Stimulated activated CD8-positive, alpha-beta memory T cell treated with anti-CD3 and anti-CD28 coated beads, Interleukin-15, amount 100 ng/mL, for 24 hours (primary cell): ENCODE data around the gene TTLL8.

Experiments
- DNase-seq: peaks from one replicate; pipeline ENCODE4 v3.0.0-alpha.2; 2020; ENCODE audit warnings: low read depth

Gene TTLL8

DNA sequence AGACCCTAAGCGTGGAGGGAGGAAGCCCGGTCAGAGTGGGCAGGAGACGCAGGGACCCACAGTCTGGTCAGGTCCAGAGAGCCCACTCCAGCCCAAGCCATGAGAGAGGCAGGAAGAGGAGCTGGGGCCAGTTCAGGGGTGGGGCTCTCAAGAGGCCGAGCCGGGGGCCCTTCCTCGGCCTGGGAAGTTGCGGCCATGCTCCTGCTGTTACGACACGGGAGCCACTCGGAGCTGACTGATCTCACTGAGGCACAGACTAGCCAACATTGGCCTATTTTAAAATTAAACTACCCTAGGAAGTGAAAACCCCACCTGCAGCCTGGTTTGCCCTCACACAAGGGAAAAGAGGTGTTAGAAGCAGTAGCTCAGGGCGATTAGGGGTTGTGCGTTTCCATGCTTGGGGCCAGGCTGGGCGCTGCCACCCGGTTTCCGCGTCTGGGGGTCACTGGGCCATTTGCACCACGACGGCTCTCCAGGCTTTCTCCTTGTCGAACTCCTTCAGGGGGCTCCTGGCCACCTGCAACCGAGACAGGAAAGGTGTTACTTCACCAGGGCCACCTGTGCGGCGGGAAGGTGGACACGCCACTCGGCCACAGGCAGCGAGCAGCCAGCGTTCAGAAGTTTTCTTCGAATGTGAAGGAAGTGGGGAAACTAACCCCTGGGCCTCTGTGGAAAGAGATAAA lies 3.2 kb upstream of the TTLL8 start:
- no peak for DNase-seq

DNA sequence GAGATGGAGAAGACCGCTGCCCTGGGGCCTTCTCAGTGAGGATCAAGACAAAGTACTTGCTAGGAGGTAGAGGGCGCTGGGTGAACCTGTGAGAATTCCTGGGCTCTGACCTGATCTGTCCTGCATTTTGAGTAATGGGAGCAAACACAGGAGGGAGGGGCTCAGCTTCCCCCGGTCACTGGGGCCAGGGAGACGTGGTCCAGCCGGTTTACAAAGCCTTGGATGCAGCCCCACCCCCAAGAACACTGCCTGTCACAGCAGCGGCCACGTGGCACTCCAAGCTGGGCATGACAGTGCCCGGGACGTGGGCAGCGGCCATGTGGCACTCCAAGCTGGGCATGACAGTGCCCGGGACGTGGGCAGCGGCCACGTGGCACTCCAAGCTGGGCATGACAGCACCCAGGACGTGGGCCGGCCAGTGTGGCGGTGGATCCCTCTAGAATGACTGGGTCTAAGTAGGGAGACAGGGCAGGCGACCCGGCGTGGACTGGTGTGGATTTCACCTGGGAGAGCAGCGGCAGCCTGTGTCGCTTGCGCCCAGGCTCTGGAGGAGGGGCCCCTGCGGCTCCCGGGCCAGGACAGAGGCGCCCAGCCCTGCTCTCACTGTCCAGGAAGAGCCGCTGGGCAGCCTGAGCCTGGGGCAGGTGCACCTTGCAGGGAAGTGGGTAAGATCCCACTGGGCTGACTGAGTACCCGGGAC lies 2.5 kb upstream of the TTLL8 start:
- no peak for DNase-seq

DNA sequence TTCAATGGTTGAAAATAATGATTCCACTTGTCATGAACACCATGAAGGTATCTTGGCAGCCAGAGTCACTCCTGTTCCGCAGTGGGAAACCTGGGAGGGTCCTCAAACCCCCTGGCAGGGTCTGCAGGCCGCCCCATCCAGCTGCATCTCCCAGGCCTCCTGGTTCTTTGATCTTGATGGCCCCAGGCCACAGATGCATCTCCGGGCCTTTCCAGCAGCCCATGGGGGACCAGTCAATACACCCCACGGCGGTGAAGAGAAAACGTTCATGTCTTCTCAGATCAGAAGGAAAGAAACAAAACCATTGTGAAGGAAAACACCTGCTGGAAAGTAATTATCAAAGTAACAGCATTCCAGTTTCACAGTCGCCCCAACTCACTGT lies 1.8 kb upstream of the TTLL8 start:
- DNase-seq = no peak

DNA sequence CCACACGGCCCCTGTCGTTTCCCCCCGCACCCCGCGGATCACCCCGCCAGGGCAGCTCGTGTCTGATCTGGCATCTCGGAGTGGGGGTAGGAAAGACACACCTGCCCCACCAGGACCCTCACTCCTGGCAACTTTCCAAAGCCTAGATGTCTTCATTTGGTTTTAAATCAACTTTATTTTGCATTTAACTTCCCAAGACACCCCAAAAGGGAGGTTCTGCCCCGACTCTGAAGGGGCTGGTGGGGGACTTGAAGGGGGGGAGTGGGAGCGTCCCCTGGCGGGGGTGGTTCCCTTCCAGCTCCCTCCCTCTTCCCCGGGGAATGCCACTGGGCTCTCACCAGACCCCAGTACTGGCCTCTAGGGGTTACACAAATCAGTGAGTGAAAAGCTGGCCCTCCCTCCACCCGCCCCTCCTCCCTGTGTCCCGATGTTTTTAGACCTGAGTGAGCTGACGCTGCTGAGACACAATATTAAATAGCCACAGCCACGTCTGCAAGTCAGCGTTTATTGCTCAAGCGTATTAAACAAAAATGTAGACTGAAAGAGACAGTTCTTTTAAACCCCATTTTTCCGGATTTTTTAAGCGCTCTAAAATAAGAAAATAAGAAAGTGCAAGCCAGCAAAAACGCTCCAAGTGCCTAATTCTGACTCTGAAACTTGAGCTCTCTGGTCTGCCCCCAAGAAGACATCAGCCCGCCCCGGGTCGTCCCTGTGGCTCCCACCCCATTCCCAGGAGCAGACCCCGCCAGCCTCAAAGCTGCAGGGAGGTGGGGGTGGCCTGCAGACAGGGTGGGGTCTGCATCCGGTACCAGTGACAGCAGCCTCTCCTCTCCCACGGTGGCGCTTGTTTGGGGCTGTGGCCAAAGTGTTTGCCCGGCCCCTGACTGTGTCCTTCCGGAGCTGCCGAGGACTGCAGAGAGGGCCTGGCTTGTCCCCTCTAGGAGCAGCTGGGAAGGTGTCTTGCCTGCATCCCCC lies 1.1 kb upstream of the TTLL8 start:
- no peak for DNase-seq

DNA sequence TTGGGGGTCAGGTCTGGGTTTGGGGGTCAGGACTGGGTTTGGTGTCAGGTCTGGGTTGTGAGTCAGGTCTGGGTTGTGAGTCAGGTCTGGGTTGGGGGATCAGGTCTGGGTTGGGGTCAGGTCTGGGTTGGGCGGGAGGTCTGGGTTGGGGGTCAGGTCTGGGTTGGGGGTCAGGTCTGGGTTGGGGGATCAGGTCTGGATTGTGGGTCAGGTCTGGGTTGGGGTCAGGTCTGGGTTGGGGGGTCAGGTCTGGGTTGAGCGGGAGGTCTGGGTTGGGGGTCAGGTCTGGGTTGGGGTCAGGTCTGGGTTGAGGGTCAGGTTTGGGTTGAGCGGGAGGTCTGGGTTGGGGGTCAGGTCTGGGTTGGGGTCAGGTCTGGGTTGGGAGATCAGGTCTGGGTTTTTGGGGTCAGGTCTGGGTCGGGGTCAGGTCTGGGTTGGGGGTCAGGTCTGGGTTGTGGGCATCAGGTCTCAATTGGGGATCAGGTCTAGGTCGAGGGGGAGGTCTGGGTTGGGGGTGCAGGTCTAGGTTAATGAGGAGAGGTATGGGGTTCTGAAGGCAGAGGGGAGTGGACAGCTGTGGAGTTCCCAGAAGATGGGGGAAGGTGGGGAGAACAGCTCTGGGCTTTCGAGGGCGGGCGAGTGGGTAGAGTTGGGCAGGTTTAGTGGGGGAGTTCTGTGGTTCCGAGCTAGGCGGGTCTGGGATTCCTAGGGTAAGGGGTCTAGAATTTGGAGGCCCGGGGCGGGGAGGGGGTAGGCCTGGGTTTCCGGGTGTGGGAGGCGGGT lies 629 bp downstream of the TTLL8 start:
- DNase-seq = no peak

DNA sequence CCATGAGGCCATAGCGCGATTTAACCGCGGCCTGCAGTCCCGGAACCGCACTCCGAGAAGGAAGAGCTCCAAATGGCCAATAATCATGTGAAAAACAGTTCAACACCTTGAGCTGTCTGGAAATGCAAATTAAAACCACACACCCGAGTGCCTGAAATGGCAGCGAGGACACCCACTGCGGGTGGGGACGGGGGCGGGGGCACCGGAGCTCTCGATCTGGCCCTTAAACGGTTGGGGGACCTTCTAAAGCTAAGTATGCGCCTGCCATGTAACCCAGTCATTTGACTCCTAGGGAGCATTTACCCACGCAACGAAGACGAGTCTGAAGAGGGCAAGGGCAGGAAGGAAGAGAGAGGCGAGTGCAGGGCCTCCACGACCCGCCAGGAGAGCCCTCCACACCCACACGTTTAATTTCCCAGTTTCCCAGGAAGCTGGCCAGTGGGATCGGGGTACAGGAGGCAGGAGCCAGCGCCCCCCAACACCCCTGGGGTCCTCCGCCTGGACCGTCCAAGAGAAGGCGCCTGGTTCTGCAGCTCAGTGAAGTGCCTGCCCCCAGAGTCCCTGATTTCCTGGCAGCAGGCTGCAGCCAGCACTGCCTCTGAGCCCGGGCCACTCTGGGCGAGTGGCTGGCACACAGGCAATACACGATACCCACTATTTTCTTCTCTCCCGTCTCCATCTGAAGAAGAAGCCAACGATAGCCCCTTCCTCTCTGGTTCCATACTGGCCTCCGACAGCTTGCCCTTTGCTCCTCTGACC lies 1.7 kb downstream of the TTLL8 start:
- no peak for DNase-seq

DNA sequence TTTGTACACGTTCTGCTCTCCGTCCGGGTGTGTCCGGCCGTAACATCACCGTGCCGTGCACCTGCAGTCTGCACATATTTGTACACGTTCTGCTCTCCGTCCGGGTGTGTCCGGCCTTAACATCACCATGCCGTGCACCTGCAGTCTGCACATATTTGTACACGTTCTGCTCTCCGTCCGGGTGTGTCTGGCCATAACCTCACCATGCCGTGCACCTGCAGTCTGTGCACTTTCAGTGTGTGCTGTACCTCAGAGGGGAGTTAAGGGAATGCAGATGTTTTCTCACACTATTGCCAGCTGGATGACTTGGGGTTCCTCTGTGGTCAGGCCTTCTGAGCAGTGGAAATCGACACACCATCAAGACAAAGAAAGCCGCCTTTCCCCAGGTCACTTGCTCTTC lies 4.2 kb downstream of the TTLL8 start:
- no peak for DNase-seq

GRCh38 chr22:50051930-50052329 lies 6.2 kb downstream of the TTLL8 start:
- no peak for DNase-seq

GRCh38 chr22:50049299-50050195 lies 8.6 kb downstream of the TTLL8 start:
- no peak for DNase-seq

- no peak for DNase-seq
Measured at GRCh38 chr22:50048836-50049235, 9.3 kb downstream of the TTLL8 start.

DNA sequence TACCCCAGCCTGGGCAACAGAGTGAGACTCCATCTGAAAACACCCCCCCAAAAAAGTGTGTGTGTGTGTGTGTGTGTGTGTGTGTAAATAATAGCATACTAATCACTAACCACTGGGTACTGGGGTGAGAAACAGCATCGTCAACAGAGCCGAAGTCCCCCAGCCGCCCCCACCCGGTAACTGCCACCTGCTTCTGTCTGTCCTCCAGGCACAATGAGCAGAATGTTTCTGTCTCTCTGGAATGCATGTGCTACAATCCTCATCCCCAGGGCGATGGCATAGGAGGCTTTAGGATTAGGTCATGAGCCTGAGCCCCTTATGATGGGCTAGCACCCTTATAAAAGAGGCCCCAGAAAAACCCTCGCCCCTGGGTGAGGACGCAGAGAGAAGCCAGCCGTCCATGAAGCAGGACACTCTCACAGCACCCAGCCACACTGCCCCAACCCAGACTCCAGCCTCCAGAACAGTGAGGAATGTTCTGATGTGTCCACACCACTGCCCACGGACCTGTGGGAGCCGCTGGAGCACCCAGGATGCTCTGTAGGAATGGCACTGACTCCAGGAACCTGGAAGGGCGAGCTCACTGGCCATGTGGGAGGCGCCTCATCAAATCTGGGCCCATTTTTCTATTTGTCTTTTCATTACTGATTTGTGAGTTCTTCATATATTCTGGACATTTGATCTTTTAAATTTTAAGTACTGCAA lies 9.9 kb downstream of the TTLL8 start:
- DNase-seq = no peak

DNA sequence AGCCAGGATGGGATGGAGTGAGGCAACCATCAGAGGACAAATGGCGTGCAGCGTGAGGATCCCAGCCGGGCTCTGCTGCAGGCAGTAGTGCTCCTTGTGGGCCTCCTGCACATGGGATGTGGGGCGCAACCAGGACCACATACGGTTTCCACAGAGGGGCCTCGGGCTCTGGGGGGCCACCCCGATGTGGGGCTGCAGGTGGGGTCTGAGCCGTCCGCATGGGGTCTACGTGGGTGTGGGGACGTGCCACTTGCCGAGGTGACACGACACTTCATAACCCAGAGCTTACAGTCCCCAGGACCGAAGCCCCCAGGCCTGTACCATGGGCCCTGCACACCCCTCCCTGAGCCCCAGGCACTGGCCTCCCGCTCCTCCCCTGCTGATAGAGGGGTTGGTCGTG lies 10.8 kb downstream of the TTLL8 start:
- DNase-seq = no peak

DNA sequence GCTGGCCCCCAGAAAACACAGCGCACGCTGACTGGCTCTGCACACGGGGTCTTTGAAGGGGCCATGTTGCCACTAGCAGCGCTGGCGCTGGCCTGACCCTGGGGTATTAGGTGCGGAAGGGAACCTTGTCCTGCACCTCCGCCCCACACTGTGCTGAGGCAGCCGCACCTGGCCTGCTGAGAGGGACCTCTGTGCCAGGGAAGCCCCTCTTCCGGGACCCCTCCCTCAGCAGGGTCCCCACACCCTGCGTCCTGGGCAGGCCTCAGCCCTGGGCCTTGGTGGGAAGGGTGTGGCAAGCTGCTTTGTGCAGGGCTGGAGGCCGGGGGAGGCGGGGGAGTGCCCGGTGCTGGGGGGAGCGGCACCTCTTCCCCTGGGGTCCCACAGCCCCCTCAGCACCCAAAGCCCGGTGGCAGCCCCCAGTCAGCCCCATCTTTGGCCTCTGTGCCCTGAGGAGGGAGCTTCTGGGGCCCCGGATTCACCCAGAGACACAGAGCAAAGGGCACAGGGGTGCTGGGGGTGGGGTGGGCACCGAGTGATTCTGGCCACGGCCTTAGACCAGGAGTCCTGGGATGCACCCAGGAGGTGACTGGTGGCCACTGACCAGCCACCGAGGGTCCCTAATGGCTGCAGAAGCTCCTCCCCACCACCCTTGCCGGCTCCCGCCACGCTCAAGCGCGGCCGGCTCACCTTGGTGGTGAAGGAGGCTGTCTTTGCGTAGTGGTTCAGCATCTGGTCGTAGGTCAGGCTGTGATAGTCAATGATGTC lies 11.4 kb downstream of the TTLL8 start:
- DNase-seq = no peak

DNA sequence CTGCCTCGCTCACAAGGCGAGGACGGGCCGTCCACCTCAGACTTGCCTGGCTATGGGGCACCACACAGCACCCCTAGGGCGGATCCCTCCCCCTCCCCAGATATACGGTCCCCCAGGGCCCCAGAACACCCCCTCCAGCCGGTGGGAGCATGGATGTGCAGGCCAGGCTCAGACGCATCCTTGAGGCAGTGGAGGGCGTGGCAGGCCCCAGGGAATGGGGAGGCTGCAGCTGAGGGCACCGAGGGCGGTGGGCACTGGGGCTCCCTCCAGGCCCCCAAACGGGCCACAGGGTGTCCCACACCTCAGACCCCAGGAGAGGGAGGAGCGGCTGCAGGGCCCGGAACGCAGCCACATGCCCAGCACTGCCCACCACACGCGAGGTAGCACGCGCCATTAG lies 12.1 kb downstream of the TTLL8 start:
- no peak for DNase-seq

GRCh38 chr22:50045211-50046018 lies 12.7 kb downstream of the TTLL8 start:
- DNase-seq = no peak

- no peak for DNase-seq
Measured at GRCh38 chr22:50044485-50045118, 13.5 kb downstream of the TTLL8 start.

DNA sequence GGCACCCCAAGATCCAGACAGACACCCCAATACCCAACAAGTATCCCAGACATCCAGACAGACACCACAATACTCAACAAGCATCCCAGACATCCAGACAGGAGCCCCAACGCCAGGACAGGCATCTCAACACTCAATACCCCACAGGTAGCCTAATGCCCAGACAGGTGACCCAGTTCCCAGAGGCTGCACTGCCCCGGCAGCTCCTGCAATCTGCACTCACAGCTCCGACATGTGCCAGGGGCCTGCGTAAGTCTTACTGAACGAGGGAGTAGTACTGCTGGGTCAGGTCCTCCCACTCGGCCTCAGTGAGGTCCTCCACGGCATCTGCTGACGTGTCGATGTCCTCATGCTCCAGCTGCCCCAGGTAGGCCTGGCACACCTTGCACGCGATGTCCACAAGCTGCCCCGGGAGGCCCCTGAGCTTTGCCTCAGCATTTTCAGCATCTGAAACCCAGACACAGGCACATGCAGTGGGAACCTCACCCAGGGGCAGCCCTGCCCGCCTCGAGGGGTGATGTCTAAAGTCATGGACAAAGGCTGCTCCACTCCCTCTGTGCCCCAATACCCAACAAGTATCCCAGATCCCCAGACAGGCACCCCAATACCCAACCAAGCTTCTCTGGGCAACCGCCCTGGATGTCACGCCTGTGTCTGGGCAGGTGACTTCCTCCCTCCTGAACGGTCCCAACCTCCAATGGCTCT lies 16.6 kb downstream of the TTLL8 start:
- no peak for DNase-seq
